Measurements from ENCODE around the gene SLC25A22. TPM values are rescaled to one million over a fixed set of nuclear protein-coding genes. Genes with fewer than 3 reads are reported as not detected.
A peak's percentile ranks its signal among the peaks of the same experiment; 100 is the strongest.

The SLC25A22 gene
- total and polyA plus RNA-seq, 9 of the 15 experiments (the other 6 are each of a cell fraction or from before 2014, with no cell fraction given): 0.41 to 55.4 (median 11.4) TPM

- Histone ChIP-seq H3K36me3 (ENCODE audit: control insufficient read depth, insufficient read depth, low read length) (peaks cover 38% of the 10 kb centered on the region; the same call in 1 of the 3 replicates), H2AFZ (ENCODE audit: low read depth, low read length) (no peak overlapping the region), H3K27ac (ENCODE audit: extremely low read depth, low read depth, low read length) (no peak overlapping the region; the same call in 2 of the 3 replicates), H3K79me2 (ENCODE audit: control insufficient read depth, insufficient read depth, low read length) (peaks cover 33% of the 10 kb centered on the region), H3K4me2 (ENCODE audit: insufficient read depth, low read length) (peak overlapping the region; percentile 85), H4K20me1 (replicated peaks; ENCODE audit: control insufficient read depth, insufficient read depth, low read length) (no peaks in the 10 kb centered on the region), H3K27me3 (ENCODE audit: control insufficient read depth in 2 of 2, insufficient read depth in 2 of 2, low read length in 2 of 2) (no peaks in the 10 kb centered on the region), H3K9ac (ENCODE audit: insufficient read depth in 1 of 2, low read depth in 2 of 2, low read length in 2 of 2) (peak overlapping the region; percentile 52 to 97), H3K9me3 (replicated peaks; ENCODE audit: control insufficient read depth, insufficient read depth, low read depth, low read length) (no peaks in the 10 kb centered on the region), H3K4me3 (peak overlapping the region; percentile 65), H3K9me1 (ENCODE audit: control insufficient read depth, insufficient read depth, low read length) (no peaks in the 10 kb centered on the region), H3K4me1 (replicated peaks in 1 of 2; ENCODE audit: control insufficient read depth in 2 of 2, insufficient read depth in 2 of 2, low read length in 2 of 2) (peaks cover 10 to 87% of the 10 kb centered on the region in 2 experiments; a peak in 4 of 5 replicates)
- FAIRE-seq (no peak), ATAC-seq (no peak), DNase-seq (ENCODE audit: extremely low read depth in 1 of 4, low spot score in 3 of 4) (no peak)
- TF ChIP-seq FIP1L1 (IDR thresholded peaks at IDR 0.05; ENCODE audit: low read depth, low read length, poor library complexity, severe bottlenecking) (peak; percentile 52), ZBTB5 (IDR thresholded peaks at IDR 0.05) (no peak), CHD1 (IDR thresholded peaks at IDR 0.05; ENCODE audit: low read length) (peak; percentile 11), POLR2G (IDR thresholded peaks at IDR 0.05; ENCODE audit: low read depth, low read length) (peak; percentile 74; the same call in 1 of the 2 replicates), RBFOX2 (IDR thresholded peaks at IDR 0.05; ENCODE audit: low read depth, low read length) (peak; percentile 30; the same call in 1 of the 2 replicates), ZBTB1 (CRISPR knock-in tag; IDR thresholded peaks at IDR 0.05; ENCODE audit: borderline replicate concordance, low read depth) (0 out of 2 replicates have a peak, but pooled peaks have one; percentile 61), CREB1 (IDR thresholded peaks at IDR 0.05) (no peak), CREB1 (CRISPR knock-in tag; IDR thresholded peaks at IDR 0.05) (no peak)
- TF ChIP-seq, protein P1, sequence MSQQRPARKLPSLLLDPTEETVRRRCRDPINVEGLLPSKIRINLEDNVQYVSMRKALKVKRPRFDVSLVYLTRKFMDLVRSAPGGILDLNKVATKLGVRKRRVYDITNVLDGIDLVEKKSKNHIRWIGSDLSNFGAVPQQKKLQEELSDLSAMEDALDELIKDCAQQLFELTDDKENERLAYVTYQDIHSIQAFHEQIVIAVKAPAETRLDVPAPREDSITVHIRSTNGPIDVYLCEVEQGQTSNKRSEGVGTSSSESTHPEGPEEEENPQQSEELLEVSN (IDR thresholded peaks at IDR 0.05; ENCODE audit: borderline replicate concordance in 1 of 2, extremely low read depth in 1 of 2, insufficient read depth in 1 of 2, insufficient read length in 1 of 2, low read depth in 1 of 2, low read length in 1 of 2, poor library complexity in 1 of 2, severe bottlenecking in 1 of 2): peak in 1 of 2 experiments; percentile 25
- WGBS (ENCODE audit: insufficient coverage, low coverage, missing lambda C conversion rate): 76% methylated on average over 15 of the region's 26 CpGs
- CTCF ChIA-PET (ENCODE audit: low intra/inter-chr PET ratio): no interaction called here
- no TSS peak for BruUV-seq (replicated peaks)
- intact Hi-C loops (cut with micrococcal nuclease): loop anchor here (2.0 kb wide), 1 partner anchor 29 kb away; the partner anchor contains the start of gene CD151
- in situ Hi-C loops (cut with MboI): no loop called here
- POLR2A ChIA-PET: interaction anchor here (1.0 to 1.9 kb wide), 4 partner anchors 9 to 25 kb away, joined by 3 to 4 read pairs (median 4); no protein-coding TSS in a partner anchor
Observed at GRCh38 chr11:803770-804598, 5.9 kb upstream of the SLC25A22 start.

Data from K562 (cell line).